Activated CD8-positive, alpha-beta memory T cell treated with anti-CD3 and anti-CD28 coated beads for 24 hours (primary cell): ENCODE results near the gene PRKAG1.

Experiments used
- DNase-seq: peaks from one replicate; pipeline ENCODE4 v3.0.0-alpha.2; 2020

The PRKAG1 gene

GRCh38 chr12:49000346-49000745, 18.2 kb downstream of the PRKAG1 start:
- no peak for DNase-seq

DNA sequence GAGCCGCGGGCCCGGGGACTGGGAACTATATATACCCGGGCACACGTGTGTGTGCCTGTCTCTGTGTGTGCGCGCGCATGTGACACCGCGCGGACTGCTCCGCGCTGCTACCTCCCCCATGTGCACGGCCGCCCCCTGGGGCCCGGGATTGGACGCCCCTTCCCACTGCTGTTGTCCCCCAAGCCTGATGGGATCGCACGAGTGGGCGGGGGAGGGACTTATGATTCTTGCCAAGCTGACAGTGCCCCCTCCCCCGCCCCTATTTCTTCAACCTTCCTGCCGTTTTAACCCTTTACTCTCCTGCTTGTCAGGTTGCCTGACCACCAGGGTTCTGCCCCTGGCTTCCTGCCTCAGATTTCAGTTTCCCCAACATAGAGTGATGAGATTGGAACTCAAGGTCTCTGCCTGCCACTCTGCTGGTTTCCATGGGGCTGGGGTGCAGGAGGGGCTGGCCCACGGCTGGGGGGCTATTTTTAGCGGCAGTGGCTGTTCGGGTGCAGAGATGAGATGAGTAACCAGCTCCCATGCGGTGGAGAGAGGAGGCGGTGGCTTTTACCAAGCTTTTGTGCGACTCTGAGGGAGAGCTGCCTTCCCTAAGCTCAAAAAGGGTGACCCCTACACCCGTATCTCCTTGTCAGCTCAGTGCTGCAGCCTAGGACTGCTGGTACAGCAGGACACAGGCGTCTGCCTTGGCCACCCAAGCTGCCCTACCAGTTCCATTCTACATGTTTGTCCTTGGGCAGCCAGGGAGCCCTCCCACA, 19.0 kb downstream of the PRKAG1 start, which contains the start of gene DDN:
TSS of gene DDN (minus strand) at position 5 of the 761 bp plus-strand sequence. CDS start 88 bp downstream, outside the sequence.
- peak; percentile 76 for DNase-seq

DNA sequence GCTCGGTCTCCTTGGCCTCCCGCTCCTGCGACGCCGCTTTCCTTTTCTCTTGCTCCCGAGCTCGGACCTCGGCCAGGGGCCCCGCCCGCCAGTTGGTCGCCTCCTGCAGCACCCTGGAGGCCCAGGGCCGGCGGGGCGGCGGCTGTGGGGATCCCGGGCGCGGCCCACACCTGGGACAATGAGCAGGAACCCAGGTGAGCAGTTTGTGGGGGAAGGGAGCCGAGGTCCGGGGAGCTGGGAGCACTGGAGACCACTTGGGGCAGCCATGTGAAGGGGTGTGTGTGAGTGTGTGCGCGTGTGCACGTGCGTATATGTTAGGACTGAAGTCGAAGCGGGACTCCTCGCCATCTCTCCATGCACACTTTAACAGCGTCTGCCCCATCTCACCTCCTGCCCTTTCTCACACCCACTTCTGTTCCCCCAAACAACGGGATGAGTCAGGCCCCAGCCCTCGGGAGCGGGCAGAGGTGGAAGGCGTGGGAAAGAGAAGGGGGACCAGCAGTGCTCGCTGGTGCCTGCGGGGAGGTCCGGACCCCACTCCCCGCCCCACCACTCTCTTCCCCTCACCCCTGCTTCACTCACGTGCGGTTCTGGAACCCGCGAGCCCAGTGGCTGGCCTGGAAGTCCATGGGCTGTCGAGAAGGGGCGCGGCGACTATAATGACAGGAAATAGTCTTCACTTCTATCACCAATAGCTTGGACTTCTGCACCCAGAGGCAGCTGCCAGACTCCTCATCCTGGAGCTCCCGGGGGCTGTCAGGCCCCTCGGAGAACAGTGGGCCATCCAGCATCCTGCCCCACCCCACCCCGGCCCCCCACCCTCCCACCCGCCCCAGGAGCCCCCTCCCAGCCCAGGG, 19.9 kb downstream of the PRKAG1 start:
- DNase-seq = peak; percentile 74

DNA sequence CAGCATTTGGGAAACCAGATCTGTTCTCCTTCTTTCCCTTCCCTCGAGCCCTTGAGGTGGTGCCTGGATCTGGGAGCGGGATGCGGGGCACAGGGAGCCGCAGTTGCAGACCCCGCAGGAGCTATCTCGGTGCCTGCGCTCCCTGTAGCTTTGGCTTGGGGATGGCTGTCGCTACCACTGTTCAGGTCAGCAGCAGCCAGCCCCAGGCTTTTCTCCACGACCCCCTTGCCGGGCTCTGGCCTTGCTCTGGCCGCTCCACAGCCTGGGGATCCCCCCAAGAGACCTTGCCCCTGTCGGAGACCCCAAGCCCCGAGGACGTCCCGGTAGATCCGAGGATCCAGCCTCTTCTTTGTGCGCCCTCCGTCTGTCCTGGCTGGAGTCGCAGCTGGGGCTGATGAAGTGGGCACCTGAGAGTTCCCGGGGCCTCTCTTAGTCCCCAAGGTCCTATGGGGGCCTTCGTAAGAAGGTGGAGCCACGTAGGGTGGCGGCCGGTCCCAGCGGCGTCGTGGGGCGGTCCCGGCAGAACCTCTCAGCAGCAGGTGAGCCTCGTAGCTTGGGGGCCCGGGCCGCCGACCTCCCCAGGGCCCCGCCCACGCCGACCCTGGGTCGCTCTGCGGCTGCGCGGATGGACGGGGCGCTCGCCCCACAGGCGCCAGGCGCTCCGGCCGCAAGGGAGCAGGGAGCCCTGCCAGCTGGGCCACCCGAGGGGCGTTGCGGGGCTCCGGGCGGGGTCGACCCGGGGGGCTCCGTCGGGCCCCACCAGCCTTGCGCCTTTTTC, 20.7 kb downstream of the PRKAG1 start:
- DNase-seq = peak; percentile 69

GRCh38 chr12:48996794-48997718, 21.5 kb downstream of the PRKAG1 start:
- DNase-seq = peak; percentile 84

DNA sequence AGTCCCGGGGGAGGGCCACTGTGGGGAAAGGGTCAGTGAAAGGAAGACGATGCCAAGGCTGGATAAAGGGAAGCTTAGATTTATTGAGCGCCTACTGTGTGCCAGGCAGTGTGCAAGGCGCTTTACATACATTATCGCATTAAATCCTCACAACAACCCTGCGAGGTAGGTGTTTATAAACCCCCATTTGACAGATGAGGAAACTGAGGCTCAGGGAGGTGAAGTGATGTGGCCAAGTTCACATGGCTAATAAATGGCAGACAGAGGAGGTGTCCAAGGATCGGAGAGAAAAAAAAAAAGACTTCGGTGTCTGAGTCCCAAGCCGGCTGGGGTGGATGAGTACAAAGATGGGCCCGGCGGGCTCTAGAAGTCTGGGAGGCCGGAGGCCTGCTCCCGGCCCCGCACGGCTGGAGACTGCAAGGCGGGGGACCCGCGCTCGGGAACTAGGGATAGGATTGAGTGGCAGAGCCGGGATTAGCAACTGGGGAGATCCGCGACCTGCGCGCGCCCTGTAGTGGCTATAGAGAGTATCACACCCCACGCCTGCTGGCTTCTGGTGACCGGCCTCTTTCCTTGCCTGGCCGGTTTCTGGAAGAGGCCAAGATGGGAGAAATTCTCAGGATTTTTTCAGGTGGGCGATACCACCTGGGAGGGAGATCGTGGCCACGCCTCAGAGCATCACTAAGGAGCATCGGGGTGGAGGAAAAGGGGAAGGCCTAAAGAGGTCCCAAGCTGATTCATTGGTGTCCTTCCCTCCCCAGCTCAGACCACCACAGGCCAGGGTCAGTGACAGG, 23.3 kb downstream of the PRKAG1 start:
- peak; percentile 79 for DNase-seq

DNA sequence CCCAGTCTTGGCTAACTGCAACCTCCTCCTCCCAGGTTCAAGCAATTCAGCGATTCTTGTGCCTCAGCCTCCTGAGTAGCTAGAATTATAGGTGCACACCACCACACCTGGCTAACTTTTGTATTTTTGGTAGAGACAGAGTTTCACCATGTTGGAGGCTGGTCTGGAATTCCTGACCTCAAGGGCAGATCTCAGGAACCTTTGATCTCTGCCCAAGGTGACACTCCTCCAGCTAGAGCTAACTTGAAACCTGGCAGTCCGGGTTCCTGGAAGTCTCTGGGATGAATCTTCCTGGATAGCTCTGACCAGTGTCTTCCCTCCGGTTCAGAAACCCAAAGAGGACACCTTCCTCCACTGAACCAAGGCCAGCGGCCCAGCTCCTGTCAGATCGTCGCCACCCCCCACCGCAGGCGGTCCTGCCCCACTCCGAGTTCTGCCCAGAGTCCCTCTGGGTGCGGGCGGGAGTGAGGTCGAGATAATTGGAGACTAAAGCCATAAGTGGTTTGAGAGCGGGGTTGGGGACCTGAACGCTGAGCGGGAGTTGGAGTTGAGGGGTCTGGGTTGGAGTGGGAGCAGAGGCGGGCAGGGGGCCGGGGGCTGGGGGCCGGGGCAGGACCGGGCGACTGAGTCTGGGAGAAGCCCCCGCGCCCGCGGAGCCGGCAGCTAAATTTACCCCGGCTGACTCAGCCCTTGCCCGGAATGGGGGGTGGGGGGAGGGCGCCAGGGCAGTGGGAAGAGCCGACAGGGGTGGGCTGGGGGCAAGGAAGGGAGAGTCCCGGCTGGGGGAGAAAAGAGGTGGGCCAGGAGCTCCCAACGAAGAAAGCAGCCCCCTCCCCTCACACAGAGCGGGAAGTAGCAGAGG, 24.1 kb downstream of the PRKAG1 start:
- DNase-seq = no peak

DNA sequence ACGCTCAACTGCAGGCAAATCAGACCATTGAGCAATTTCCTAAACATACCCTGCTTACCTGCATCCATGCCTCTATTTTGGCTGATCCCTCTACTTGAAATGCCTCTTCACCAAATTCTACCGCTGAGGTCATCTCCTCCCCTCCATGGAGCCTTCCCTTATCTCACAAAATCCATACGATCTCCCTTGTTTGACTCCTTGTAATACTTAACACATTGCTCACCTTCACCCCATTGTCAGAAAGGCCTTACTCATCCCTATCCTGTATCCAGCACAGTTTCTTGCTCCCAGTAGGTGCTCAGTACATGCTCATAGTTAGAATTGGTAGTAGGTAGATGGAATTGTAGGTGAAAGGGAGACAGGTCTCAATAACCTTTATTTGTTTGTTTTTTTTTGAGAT, 24.8 kb downstream of the PRKAG1 start:
- DNase-seq = no peak

DNA sequence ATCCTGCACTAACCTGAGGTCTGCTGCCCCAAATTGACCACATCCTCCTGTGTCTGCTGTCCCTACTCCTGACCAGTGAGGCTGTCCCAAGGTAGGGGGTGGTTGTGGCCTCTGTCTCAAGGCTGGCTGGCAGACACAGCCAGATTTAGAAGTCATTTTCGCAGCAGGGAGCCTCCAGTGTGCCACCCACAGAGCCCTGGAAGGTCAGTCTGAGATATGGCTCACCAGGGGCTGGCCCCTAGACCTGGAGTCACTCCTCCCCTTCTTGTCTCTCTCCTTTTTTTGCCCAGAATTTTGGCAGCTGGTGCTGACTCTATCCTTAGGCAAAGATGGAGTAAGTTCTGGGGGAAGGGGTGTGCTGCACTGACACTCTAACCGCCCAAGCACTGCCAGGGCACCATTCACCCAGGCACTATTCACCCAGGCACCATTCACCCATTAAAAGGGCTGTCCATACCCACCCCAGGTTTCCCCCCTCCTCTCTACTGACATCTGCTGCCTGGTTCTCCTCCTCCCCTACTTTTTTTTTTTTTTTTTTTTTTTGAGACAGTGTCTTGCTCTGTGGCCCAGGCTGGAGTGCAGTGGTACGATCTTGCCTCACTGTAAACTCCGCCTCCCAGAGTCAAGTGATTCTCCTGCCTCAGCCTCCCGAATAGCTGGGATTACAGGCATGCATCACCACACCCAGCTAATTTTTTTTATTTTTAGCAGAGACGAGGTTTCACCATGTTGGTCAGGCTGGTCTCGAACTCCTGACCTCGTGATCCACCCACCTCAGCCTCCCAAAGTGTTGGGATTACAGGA, 27.1 kb downstream of the PRKAG1 start:
- no peak for DNase-seq

GRCh38 chr12:48990552-48990951, 28.0 kb downstream of the PRKAG1 start:
- no peak for DNase-seq

DNA sequence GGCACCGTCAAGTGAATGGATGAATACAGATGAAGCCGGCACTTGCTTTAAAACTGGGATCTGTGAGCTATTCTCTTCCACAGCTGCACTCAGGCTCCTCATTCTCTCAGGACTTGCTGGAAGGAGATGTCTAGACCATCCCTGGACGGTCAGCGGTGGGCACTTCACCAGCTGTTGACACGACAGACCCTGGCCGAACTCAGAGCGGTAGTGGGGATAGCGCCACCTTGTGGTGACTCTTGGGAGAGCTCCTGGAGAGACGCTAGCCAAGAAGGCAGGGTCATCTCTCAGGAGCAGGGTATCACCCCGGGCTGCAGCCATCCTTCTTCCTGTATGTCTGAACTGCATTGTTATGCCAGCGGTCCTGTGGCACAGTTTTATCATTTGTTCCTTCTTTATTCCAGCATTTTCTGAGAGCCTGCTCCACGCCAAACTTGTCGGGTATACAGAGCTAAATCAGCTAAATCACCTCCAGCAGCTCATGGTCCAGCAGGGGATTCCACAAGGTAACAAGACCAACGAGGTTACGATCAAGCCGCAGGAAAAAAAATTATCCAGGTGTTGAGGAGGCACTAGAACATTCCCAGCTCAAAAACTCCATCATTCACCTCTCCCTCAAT, 30.4 kb downstream of the PRKAG1 start:
- peak; percentile 92 for DNase-seq

DNA sequence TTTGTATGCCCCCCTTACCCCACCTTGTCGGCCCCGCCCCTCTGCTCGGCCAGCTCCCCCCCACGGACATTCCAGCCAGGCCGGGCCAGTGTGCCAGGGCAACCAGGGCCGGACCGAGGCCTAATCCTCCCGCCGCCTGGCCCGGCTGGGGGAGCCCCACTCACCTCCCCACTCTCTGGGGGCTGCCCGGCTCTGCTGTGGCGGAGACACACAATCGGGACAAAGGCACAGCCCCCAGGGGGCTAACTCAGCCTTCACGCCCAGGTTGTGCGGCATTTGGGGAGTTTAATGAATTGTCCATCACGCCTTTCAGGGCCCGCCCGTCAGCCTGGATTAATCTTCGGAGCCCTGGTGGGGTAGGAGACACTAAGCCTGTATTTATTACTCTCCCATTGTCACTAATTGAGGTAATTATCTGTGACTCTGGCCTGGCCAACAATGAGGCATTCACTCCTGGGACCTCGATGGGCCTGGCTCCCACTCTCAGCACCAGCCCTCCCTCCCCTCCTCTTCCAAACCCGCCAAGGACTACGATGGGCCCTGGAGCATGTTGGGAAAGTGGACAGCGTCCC, 31.8 kb downstream of the PRKAG1 start:
- DNase-seq = no peak

- no peak for DNase-seq
These were observed 32.7 kb downstream of the PRKAG1 start for GRCh38 chr12:48985901-48986300.

DNA sequence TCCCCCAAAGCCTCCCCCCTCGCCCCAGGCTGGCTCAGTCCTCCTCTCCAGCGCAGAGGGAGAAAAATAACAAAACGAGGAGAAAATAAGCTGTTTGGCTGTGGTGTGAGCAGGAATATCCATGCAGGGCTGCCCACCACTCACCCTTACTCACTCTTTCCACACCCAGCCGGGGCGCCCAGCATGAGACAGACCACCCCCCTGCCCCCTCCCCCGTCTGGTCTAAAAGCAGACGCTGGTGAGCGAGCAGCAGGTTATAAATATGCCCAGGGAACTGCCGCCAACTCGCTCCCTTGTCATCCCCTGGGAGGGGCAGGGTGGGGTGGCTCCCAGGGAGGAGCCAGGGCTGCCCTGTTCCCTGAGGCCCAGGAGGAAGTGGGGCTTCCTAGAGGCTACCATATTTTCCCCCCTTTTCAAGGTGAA, 33.1 kb downstream of the PRKAG1 start:
- no peak for DNase-seq

- no peak for DNase-seq
These were observed 36.0 kb downstream of the PRKAG1 start for GRCh38 chr12:48982397-48983080.

DNA sequence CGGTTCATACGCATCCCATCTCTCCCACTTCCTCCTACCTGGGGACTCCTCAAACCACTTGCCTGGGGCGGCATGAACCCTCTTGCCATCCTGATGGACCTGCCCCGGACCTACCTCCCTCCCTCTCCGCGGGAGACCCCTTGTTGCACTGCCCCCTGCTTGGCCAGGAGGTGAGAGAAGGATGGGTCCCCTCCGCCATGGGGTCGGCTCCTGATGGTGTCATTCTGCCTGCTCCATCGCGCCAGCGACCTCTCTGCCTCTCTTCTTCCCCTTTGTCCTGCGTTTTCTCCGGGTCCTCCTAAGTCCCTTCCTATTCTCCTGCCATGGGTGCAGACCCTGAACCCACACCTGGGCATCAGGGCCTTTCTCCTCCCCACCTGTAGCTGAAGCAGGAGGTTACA, 36.8 kb downstream of the PRKAG1 start:
- DNase-seq = no peak

DNA sequence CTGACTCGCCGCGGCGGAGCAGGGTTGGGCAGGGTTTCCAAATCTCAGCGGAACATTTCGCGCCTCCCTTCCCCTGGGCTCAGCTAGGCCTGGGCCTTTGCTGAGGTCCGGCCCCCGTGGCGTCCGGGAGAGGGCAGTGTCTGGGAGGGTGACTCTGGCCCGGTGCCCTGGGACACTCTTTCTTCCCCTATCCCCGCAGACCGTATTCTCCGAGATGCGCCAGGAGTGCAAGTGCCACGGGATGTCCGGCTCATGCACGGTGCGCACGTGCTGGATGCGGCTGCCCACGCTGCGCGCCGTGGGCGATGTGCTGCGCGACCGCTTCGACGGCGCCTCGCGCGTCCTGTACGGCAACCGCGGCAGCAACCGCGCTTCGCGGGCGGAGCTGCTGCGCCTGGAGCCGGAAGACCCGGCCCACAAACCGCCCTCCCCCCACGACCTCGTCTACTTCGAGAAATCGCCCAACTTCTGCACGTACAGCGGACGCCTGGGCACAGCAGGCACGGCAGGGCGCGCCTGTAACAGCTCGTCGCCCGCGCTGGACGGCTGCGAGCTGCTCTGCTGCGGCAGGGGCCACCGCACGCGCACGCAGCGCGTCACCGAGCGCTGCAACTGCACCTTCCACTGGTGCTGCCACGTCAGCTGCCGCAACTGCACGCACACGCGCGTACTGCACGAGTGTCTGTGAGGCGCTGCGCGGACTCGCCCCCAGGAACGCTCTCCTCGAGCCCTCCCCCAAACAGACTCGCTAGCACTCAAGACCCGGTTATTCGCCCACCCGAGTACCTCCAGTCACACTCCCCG, 37.4 kb downstream of the PRKAG1 start:
- DNase-seq = peak; percentile 68
